ENCODE results near the gene TTLL5. TPM values are rescaled to one million over a fixed set of nuclear protein-coding genes. Genes with fewer than 3 reads are reported as not detected.
"Not testable (repeated sequence)": the region's sequence is repeated elsewhere in the genome, so short reads cannot be mapped to it uniquely, and the experiment has no call there.

TTLL5 gene
- total RNA-seq, 2 experiments from 2014 or later, result 19.8 to 26.4 TPM

GRCh38 chr14:75917322-75917945 lies 256.4 kb downstream of the TTLL5 start:
- H3K36me3 Mint-ChIP-seq (ENCODE audit: low read depth), result no peaks in the 10 kb centered on the region
- H3K4me1 ChIP-seq (ENCODE audit: insufficient read depth, low read length), result no peaks in the 10 kb centered on the region
- POLR2A ChIA-PET, result no interaction called here
- TF ChIP-seq, protein P1, sequence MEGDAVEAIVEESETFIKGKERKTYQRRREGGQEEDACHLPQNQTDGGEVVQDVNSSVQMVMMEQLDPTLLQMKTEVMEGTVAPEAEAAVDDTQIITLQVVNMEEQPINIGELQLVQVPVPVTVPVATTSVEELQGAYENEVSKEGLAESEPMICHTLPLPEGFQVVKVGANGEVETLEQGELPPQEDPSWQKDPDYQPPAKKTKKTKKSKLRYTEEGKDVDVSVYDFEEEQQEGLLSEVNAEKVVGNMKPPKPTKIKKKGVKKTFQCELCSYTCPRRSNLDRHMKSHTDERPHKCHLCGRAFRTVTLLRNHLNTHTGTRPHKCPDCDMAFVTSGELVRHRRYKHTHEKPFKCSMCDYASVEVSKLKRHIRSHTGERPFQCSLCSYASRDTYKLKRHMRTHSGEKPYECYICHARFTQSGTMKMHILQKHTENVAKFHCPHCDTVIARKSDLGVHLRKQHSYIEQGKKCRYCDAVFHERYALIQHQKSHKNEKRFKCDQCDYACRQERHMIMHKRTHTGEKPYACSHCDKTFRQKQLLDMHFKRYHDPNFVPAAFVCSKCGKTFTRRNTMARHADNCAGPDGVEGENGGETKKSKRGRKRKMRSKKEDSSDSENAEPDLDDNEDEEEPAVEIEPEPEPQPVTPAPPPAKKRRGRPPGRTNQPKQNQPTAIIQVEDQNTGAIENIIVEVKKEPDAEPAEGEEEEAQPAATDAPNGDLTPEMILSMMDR (IDR thresholded peaks at IDR 0.05), result no peak
- no peaks in the 10 kb centered on the region for H3K9me3 Mint-ChIP-seq
- intact Hi-C loops (cut with DNase I, micrococcal nuclease), result no loop called here
- ATAC-seq (ENCODE audit: poor library complexity) (no peak), DNase-seq (no peak)
- no peaks in the 10 kb centered on the region for H3K27me3 ChIP-seq (ENCODE audit: control insufficient read depth in 1 of 2, insufficient read depth in 2 of 2, low read length in 2 of 2)
- CTCF ChIA-PET, result interaction anchor here (1.0 to 2.4 kb wide), 2 partner anchors 11 kb away, joined by 4 to 6 read pairs; no protein-coding TSS in a partner anchor
- H3K27ac ChIP-seq (ENCODE audit: low read depth in 1 of 2, low read length in 2 of 2), result peak overlapping the region in 1 of 2 donors; percentile 1
- no peak overlapping the region for H3K4me3 Mint-ChIP-seq
- H3K27ac Mint-ChIP-seq, result no peak overlapping the region
- no peaks in the 10 kb centered on the region for H3K27me3 Mint-ChIP-seq
- H3K4me3 ChIP-seq (ENCODE audit: low read length), result no peak overlapping the region
- H3K9me3 ChIP-seq (ENCODE audit: control insufficient read depth in 1 of 2, insufficient read depth in 1 of 2, low read length in 2 of 2), result peaks cover 0 to 6% of the 10 kb centered on the region in 2 experiments
- H3K4me1 Mint-ChIP-seq (ENCODE audit: low read depth), result no peaks in the 10 kb centered on the region
- no peaks in the 10 kb centered on the region for H3K36me3 ChIP-seq (ENCODE audit: insufficient read depth, low read length)

GRCh38 chr14:75917946-75918335 lies 256.9 kb downstream of the TTLL5 start:
- ChIA-PET CTCF (interaction anchor here (2.4 kb wide), 1 partner anchor 11 kb away, joined by 6 read pairs; no protein-coding TSS in a partner anchor), POLR2A (no interaction called here)
- DNase-seq (no peak), ATAC-seq (ENCODE audit: poor library complexity) (no peak)
- H3K36me3 ChIP-seq (ENCODE audit: insufficient read depth, low read length), result no peaks in the 10 kb centered on the region
- Mint-ChIP-seq H3K36me3 (ENCODE audit: low read depth) (no peaks in the 10 kb centered on the region), H3K4me3 (no peak overlapping the region), H3K9me3 (no peaks in the 10 kb centered on the region), H3K27me3 (no peaks in the 10 kb centered on the region), H3K4me1 (ENCODE audit: low read depth) (no peaks in the 10 kb centered on the region), H3K27ac (no peak overlapping the region)
- H3K27ac ChIP-seq (ENCODE audit: low read depth in 1 of 2, low read length in 2 of 2), result no peak overlapping the region
- intact Hi-C loops (cut with DNase I, micrococcal nuclease), result no loop called here
- no peaks in the 10 kb centered on the region for H3K27me3 ChIP-seq (ENCODE audit: control insufficient read depth in 1 of 2, insufficient read depth in 2 of 2, low read length in 2 of 2)
- no peak overlapping the region for H3K4me3 ChIP-seq (ENCODE audit: low read length)
- no peaks in the 10 kb centered on the region for H3K4me1 ChIP-seq (ENCODE audit: insufficient read depth, low read length)
- TF ChIP-seq, protein P1 (IDR thresholded peaks at IDR 0.05), result no peak
- H3K9me3 ChIP-seq (ENCODE audit: control insufficient read depth in 1 of 2, insufficient read depth in 1 of 2, low read length in 2 of 2), result peaks cover 0 to 6% of the 10 kb centered on the region in 2 experiments

- H3K27me3 ChIP-seq (ENCODE audit: control insufficient read depth in 1 of 2, insufficient read depth in 2 of 2, low read length in 2 of 2); H3K4me3 Mint-ChIP-seq; H3K4me3 ChIP-seq (ENCODE audit: low read length); H3K27ac ChIP-seq (ENCODE audit: low read depth in 1 of 2, low read length in 2 of 2); H3K9me3 Mint-ChIP-seq; H3K4me1 Mint-ChIP-seq (ENCODE audit: low read depth); CTCF ChIA-PET; intact Hi-C loops (cut with DNase I, micrococcal nuclease); H3K4me1 ChIP-seq (ENCODE audit: insufficient read depth, low read length); H3K27ac Mint-ChIP-seq; H3K36me3 Mint-ChIP-seq (ENCODE audit: low read depth); DNase-seq; ATAC-seq (ENCODE audit: poor library complexity); H3K9me3 ChIP-seq (ENCODE audit: control insufficient read depth in 1 of 2, insufficient read depth in 1 of 2, low read length in 2 of 2); H3K36me3 ChIP-seq (ENCODE audit: insufficient read depth, low read length); H3K27me3 Mint-ChIP-seq; POLR2A ChIA-PET: not testable (repeated sequence)
Observed at GRCh38 chr14:75920421-75920820, 259.4 kb downstream of the TTLL5 start.

DNA sequence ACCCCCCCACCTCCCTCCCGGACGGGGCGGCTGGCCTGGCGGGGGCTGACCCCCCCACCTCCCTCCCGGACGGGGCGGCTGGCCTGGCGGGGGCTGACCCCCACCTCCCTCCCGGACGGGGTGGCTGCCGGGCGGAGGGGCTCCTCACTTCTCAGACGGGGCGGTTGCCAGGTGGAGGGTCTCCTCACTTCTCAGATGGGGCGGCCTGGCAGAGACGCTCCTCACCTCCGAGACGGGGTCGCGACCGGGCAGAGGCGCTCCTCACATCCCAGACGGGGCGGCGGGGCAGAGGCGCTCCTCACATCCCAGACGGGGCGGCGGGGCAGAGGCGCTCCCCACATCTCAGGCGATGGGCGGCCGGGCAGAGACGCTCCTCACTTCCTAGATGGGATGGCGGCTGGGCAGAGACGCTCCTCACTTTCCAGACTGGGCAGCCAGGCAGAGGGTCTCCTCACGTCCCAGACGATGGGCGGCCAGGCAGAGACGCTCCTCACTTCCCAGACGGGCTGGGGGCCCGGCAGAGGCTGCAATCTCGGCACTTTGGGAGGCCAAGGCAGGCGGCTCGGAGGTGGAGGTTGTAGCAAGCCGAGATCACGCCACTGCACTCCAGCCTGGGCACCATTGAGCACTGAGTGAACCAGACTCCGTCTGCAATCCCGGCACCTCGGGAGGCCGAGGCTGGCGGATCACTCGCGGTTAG lies 264.2 kb downstream of the TTLL5 start:
- H3K36me3 Mint-ChIP-seq (ENCODE audit: low read depth); H3K4me3 ChIP-seq (ENCODE audit: low read length); H3K27me3 ChIP-seq (ENCODE audit: control insufficient read depth in 1 of 2, insufficient read depth in 2 of 2, low read length in 2 of 2); CTCF ChIA-PET; H3K4me1 Mint-ChIP-seq (ENCODE audit: low read depth); H3K9me3 ChIP-seq (ENCODE audit: control insufficient read depth in 1 of 2, insufficient read depth in 1 of 2, low read length in 2 of 2); H3K36me3 ChIP-seq (ENCODE audit: insufficient read depth, low read length); POLR2A ChIA-PET; H3K27ac ChIP-seq (ENCODE audit: low read depth in 1 of 2, low read length in 2 of 2); H3K27ac Mint-ChIP-seq; H3K9me3 Mint-ChIP-seq; H3K4me3 Mint-ChIP-seq; H3K27me3 Mint-ChIP-seq; H3K4me1 ChIP-seq (ENCODE audit: insufficient read depth, low read length); DNase-seq; intact Hi-C loops (cut with DNase I, micrococcal nuclease); ATAC-seq (ENCODE audit: poor library complexity): not testable (repeated sequence)

Measured in CD4-positive, alpha-beta T cell (primary cell).